Tibial artery (tissue), 4 donors: Measurements from ENCODE around the gene PLD5.
"Not testable (repeated sequence)": the region's sequence is repeated elsewhere in the genome, so short reads cannot be mapped to it uniquely, and the experiment has no call there.

ENCODE experiments used
- DNase-seq, 2 donors: peaks; one replicate each; pipeline ENCODE4 v3.0.0-alpha.2; 2019
- H3K27ac ChIP-seq, 2 donors: fragments of 200-600 bp; sonication (generic) in 1 of 2; 1 replicate in 1 of 2; 2 replicates in 1 of 2; pipeline ENCODE4 v1.5.1; 2018 to 2019; ENCODE audit warnings: mild to moderate bottlenecking in 1 of 2
- H3K27me3 ChIP-seq, 2 donors: fragments of 200-600 bp; sonication (generic) in 1 of 2; one replicate each; pipeline versions ENCODE4 v1.5.1 to v1.6.0; 2016 to 2019
- H3K36me3 ChIP-seq, 3 donors: fragments of 200-600 bp; sonication (generic) in 2 of 3; one replicate each; pipeline ENCODE4 v1.5.1; 2016 to 2019; ENCODE audit warnings: mild to moderate bottlenecking in 2 of 3
- H3K4me1 ChIP-seq, 4 donors: fragments of 200-600 bp; sonication (generic) in 2 of 4; 1 replicate in 3 of 4; 2 replicates in 1 of 4; pipeline ENCODE4 v1.5.1; 2016 to 2019
- H3K4me3 ChIP-seq, 2 donors: fragments of 200-600 bp; sonication (generic) in 1 of 2; 1 replicate in 1 of 2; 2 replicates in 1 of 2; pipeline ENCODE4 v1.5.1; 2018 to 2019; ENCODE audit warnings: mild to moderate bottlenecking in 2 of 2
- H3K9me3 ChIP-seq, 3 donors: fragments of 200-600 bp; sonication (generic) in 1 of 3; one replicate each; pipeline ENCODE4 v1.5.1; 2016 to 2019
- intact Hi-C: fragments of 100-400 bp; cut with DNase I; formaldehyde crosslinking; loops from one replicate; pipeline ENCODE4 v1.15.0; 2023; ENCODE audit warnings: low total_unique reads
- TF ChIP-seq, protein P1 (sequence below), 2 experiments: fragments of 200-600 bp in 1 of 2; fragments of 450-650 bp in 1 of 2; IDR thresholded peaks; one replicate each; pipeline ENCODE4 v1.5.1; 2017 to 2019; ENCODE audit warnings: antibody characterized with exemption in 2 of 2, mild to moderate bottlenecking in 1 of 2, moderate library complexity in 1 of 2

The PLD5 gene

DNA sequence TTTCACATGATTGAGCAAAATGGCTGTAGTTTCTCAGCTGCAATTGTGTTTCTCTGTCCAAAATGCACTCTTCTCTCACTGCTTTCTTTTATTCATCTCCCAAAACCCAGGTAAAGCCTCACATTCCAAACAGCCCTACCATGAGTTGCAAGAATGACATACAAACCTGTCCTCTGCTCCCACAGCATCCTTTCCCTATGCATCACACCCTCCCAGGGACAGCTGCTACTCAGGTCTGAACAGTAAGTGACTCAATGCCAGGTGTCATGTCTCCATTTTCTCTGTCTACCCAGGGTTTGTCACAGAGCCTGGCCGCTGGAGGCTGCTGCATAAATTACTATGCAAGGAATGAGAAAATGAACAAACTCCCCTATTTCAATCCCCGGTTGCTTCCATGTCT, 118.5 kb downstream of the PLD5 start:
- TF ChIP-seq, protein P1, sequence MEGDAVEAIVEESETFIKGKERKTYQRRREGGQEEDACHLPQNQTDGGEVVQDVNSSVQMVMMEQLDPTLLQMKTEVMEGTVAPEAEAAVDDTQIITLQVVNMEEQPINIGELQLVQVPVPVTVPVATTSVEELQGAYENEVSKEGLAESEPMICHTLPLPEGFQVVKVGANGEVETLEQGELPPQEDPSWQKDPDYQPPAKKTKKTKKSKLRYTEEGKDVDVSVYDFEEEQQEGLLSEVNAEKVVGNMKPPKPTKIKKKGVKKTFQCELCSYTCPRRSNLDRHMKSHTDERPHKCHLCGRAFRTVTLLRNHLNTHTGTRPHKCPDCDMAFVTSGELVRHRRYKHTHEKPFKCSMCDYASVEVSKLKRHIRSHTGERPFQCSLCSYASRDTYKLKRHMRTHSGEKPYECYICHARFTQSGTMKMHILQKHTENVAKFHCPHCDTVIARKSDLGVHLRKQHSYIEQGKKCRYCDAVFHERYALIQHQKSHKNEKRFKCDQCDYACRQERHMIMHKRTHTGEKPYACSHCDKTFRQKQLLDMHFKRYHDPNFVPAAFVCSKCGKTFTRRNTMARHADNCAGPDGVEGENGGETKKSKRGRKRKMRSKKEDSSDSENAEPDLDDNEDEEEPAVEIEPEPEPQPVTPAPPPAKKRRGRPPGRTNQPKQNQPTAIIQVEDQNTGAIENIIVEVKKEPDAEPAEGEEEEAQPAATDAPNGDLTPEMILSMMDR (IDR thresholded peaks at IDR 0.05) = no peak
- Histone ChIP-seq H3K4me3 (no peak overlapping the region), H3K27ac (no peak overlapping the region), H3K27me3 (no peaks in the 10 kb centered on the region), H3K9me3 (no peaks in the 10 kb centered on the region), H3K36me3 (no peaks in the 10 kb centered on the region), H3K4me1 (no peaks in the 10 kb centered on the region)
- no peak for DNase-seq
- intact Hi-C loops = no loop called here

DNA sequence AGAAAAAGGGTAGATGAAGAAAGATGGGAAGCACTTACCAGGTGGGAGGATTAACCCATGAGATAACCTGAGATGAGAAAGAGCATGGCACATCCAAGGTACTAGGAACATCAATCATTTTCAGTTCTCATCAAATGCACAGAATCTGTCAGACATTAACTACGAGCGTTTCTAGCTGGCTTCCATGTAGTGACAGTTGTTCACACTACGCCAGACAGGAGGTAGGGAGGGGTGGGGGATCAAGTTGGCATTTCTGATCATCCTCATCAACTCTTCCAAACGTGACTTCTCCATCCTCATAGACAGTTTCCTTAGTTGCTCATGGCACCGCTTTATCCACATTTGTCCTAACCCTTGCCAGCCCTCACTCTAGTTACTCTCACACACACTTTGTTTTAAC, 120.2 kb downstream of the PLD5 start:
- H3K9me3 ChIP-seq = no peaks in the 10 kb centered on the region
- TF ChIP-seq, protein P1 (IDR thresholded peaks at IDR 0.05) = no peak
- H3K4me1 ChIP-seq = no peaks in the 10 kb centered on the region
- intact Hi-C loops = no loop called here
- DNase-seq = no peak
- H3K36me3 ChIP-seq = no peaks in the 10 kb centered on the region
- H3K4me3 ChIP-seq = no peak overlapping the region
- no peak overlapping the region for H3K27ac ChIP-seq
- no peaks in the 10 kb centered on the region for H3K27me3 ChIP-seq

DNA sequence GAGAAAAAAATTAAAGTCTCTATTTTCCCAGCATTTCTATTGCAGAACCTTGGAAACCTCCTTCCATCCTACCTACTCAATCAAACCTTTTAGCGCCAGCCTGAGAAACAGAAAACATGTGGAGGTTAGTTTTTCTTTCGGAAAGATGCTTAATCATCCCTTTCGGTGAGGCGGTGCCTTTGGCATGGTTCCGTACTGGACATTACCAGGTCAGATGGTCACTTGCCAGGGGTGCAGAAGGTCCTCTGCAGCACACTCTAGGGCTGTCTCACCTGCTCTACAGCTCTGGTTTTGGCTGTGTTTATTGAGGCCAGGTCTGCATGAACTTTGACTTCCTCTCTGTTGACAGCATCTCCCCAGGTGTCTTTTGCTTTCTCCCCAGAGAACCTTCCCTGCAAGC, 121.5 kb downstream of the PLD5 start:
- Histone ChIP-seq H3K27me3 (no peaks in the 10 kb centered on the region), H3K36me3 (no peaks in the 10 kb centered on the region), H3K4me1 (no peaks in the 10 kb centered on the region), H3K9me3 (no peaks in the 10 kb centered on the region), H3K4me3 (no peak overlapping the region), H3K27ac (no peak overlapping the region)
- TF ChIP-seq, protein P1 (IDR thresholded peaks at IDR 0.05) = no peak
- intact Hi-C loops = no loop called here
- DNase-seq = no peak

DNA sequence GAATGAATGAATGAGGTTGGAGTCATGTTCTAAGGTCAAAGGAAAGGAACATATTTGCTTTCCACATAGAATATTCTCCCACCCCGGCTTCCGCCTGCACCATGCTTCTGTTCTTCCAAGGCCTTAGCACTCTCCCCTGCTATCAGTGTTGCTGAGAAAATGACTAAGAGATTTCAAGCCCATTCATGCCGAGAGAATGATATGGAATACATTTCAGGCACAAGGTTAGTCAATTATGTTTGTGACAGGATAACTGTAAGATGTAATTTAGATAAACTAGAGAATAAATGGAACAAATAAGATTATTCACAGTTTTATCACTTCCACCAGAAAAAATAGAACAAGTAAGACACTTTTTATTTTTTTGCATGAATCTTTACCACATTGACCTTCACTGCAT, 122.6 kb downstream of the PLD5 start:
- H3K27me3 ChIP-seq = no peaks in the 10 kb centered on the region
- TF ChIP-seq, protein P1 (IDR thresholded peaks at IDR 0.05) = no peak
- no peak overlapping the region for H3K27ac ChIP-seq
- DNase-seq = no peak
- no peaks in the 10 kb centered on the region for H3K9me3 ChIP-seq
- H3K4me3 ChIP-seq = no peak overlapping the region
- intact Hi-C loops = no loop called here
- no peaks in the 10 kb centered on the region for H3K4me1 ChIP-seq
- H3K36me3 ChIP-seq = no peaks in the 10 kb centered on the region

DNA sequence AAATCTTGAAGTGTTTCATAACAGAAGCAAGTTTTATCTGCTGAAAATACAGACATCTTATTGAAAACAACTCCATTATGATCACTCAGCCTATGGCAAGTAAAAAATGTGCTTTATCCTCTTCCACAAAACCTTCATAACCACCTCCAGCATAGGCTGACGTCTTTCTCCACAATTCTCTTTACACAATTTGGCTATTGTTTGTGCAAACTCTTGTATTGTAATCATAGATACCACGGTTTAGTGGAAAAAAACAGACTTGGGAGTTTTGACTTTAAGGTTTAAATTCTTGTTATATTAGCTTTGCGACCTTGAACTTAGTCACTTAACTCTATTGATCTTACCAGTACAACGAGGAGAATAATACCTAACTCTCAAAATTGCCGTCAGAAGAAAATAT, 126.1 kb downstream of the PLD5 start:
- H3K36me3 ChIP-seq = no peaks in the 10 kb centered on the region
- no peak overlapping the region for H3K4me3 ChIP-seq
- no peaks in the 10 kb centered on the region for H3K4me1 ChIP-seq
- no peaks in the 10 kb centered on the region for H3K9me3 ChIP-seq
- H3K27ac ChIP-seq = no peak overlapping the region
- no peaks in the 10 kb centered on the region for H3K27me3 ChIP-seq
- TF ChIP-seq, protein P1 (IDR thresholded peaks at IDR 0.05) = no peak
- no peak for DNase-seq
- intact Hi-C loops = no loop called here

DNA sequence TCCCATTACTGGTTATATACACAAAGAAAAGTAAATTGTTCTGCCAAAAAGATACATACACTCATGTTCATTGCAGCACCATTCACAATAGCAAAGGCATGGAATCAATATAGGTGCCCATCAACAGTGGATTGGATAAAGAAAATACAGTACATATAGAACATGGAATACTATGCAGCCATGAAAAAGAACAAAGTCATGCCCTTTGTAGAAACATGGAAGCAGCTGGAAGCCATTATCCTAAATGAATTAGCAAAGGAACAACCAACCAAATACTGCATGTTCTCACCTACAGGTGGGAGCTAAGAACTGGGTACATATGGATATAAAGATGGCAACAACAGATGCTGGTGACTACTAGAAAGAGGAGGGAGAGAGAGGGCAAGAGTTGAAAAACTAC, 132.6 kb downstream of the PLD5 start:
- H3K27ac ChIP-seq = no peak overlapping the region
- H3K4me1 ChIP-seq = no peaks in the 10 kb centered on the region
- H3K9me3 ChIP-seq = no peaks in the 10 kb centered on the region
- no peaks in the 10 kb centered on the region for H3K27me3 ChIP-seq
- H3K36me3 ChIP-seq = no peaks in the 10 kb centered on the region
- TF ChIP-seq, protein P1 (IDR thresholded peaks at IDR 0.05) = no peak
- intact Hi-C loops = no loop called here
- no peak for DNase-seq
- H3K4me3 ChIP-seq = no peak overlapping the region

DNA sequence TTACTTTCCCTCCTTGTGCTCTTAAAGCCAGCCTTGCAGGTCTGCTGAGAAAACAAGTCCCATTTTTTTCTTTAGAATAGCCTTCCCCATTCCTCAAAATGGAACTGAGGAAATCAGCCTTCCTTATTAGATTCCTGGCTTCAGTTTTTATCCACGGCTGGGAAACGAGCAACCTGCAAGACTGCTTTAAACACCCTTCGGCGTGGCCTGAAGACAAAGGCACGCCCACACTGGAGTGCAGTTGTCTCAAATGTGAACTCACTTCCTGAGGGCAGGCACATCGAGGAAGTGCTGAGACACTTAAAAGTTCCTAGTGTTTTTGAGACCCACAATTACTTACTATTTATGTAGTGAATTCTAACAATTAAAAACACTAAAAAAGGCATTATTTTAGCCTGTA, 148.4 kb downstream of the PLD5 start:
- not testable (repeated sequence) for DNase-seq, H3K4me3 ChIP-seq

DNA sequence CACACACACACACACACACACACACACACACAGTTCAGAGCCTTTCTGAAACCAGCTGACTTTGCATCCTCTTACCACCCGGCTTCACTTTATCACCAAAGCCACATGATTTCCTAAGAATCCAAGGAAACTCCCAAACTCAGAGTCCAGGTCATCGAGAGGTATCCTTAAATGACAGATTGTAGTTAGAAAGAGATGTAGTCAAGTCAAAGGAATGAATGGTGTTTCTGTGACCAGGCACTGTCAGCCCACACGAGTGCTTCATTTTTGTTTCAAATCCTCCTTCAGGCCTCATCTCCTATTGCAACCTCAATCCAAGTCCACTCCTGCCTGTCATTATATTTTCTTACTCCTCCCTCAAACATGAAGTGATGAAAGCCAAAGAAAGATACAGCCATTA, 174.1 kb downstream of the PLD5 start:
- H3K4me1 ChIP-seq, H3K9me3 ChIP-seq, H3K27ac ChIP-seq, intact Hi-C loops, DNase-seq, H3K36me3 ChIP-seq, H3K27me3 ChIP-seq, H3K4me3 ChIP-seq: not testable (repeated sequence)

More for the DNA sequence above, 148.4 kb downstream of the PLD5 start:
- H3K36me3 ChIP-seq, intact Hi-C loops, H3K9me3 ChIP-seq, H3K4me1 ChIP-seq, H3K27me3 ChIP-seq, H3K27ac ChIP-seq: not testable (repeated sequence)
